A549 (cell line): Measurements from ENCODE around the gene DDX10. TPM values are rescaled to one million over a fixed set of nuclear protein-coding genes. Genes with fewer than 3 reads are reported as not detected.

Experiments
- ATAC-seq, 2 experiments: fragments of 200-7000 bp in 1 of 2; fragments of >200 bp in 1 of 2; cut with Nextera tagmentation in 1 of 2; cut with Tn5 transposase in 1 of 2; 3 replicates each; pipeline versions ENCODE4 v1.8.0 to v1.9.1; 2018 to 2020; ENCODE audit warnings: mild to moderate bottlenecking in 1 of 2, moderate library complexity in 1 of 2
- CTCF ChIA-PET: fragments of 300-600 bp; sonication (Branson Sonifier 250); formaldehyde crosslinking; extraction: SDS; loops from one replicate; lab custom pipeline; 2021; ENCODE audit warnings: antibody characterized with exemption, inconsistent platforms; lab: Yijun Ruan, JAX
- POLR2A ChIA-PET: fragments of 350-600 bp; formaldehyde crosslinking; extraction: SDS; loops from one replicate; lab custom pipeline; 2021; ENCODE audit warnings: antibody characterized with exemption, inconsistent platforms; lab: Yijun Ruan, JAX
- DNase-seq, 2 experiments: peaks; one replicate each; pipeline versions ENCODE4 v3.0.0 to v3.0.0-alpha.2; 2011 to 2016; ENCODE audit warnings: low read depth in 1 of 2, low spot score in 1 of 2
- FAIRE-seq: peaks from 2 replicates; lab custom pipeline; 2011; peaks lifted over from hg19 to GRCh38; lab: Jason Lieb, UNC
- H3K27ac ChIP-seq, 2 experiments: fragments of >200 bp; sonication (Bioruptor Twin); formaldehyde crosslinking; 3 replicates each; pipeline ENCODE4 v1.5.1; 2016 to 2017
- H3K4me1 ChIP-seq: fragments of >200 bp; sonication (Bioruptor Twin); formaldehyde crosslinking; 3 replicates; pipeline ENCODE4 v1.6.1; 2016
- H3K4me2 ChIP-seq: fragments of >200 bp; sonication (Bioruptor Twin); formaldehyde crosslinking; 3 replicates; pipeline ENCODE4 v1.6.1; 2016
- H3K4me3 ChIP-seq: fragments of >200 bp; sonication (Bioruptor Twin); formaldehyde crosslinking; 3 replicates; pipeline ENCODE4 v1.5.1; 2016
- H3K9me3 ChIP-seq: fragments of >200 bp; sonication (Bioruptor Twin); formaldehyde crosslinking; 3 replicates; pipeline ENCODE4 v1.6.1; 2016
- CEBPB ChIP-seq, 2 experiments: fragments of >200 bp in 1 of 2; sonication (Bioruptor Twin) in 1 of 2; formaldehyde crosslinking in 1 of 2; IDR thresholded peaks; 2 replicates each; pipeline ENCODE4 v1.6.1; 2012 to 2016
- GATA3 ChIP-seq: IDR thresholded peaks from 2 replicates; pipeline ENCODE4 v1.6.1; 2012; ENCODE audit warnings: borderline replicate concordance
- HEYL ChIP-seq: fragments of 250-450 bp; sonication (Bioruptor Pico); IDR thresholded peaks from 2 replicates; pipeline ENCODE4 v1.8.0; 2021; ENCODE audit warnings: mild to moderate bottlenecking, moderate library complexity
- HOXB13 ChIP-seq: fragments of 250-450 bp; sonication (Bioruptor Pico); IDR thresholded peaks from 2 replicates; pipeline ENCODE4 v1.5.0; 2020; ENCODE audit warnings: low read depth, mild to moderate bottlenecking, moderate library complexity
- KDM1A ChIP-seq: fragments of 200-600 bp; sonication (generic); IDR thresholded peaks from 2 replicates; pipeline ENCODE4 v1.6.1; 2016; ENCODE audit warnings: low read depth, mild to moderate bottlenecking
- MAFK ChIP-seq: fragments of 450-650 bp; IDR thresholded peaks from 2 replicates; pipeline ENCODE4 v1.6.1; 2014; ENCODE audit not compliant: partially characterized antibody
- MAZ ChIP-seq: fragments of 150-350 bp; IDR thresholded peaks from 2 replicates; pipeline ENCODE4 v1.6.1; 2014; ENCODE audit warnings: antibody characterized with exemption, low read depth, low read length, borderline replicate concordance
- RAD21 ChIP-seq, 2 experiments: fragments of >200 bp in 1 of 2; sonication (Bioruptor Twin) in 1 of 2; formaldehyde crosslinking in 1 of 2; IDR thresholded peaks in 1 of 2; conservative IDR thresholded peaks in 1 of 2; 2 replicates in 1 of 2; 3 replicates in 1 of 2; pipeline ENCODE4 v1.6.1; 2012 to 2018; ENCODE audit warnings: inconsistent platforms in 1 of 2
- SMC3 ChIP-seq: fragments of >200 bp; sonication (Bioruptor Twin); formaldehyde crosslinking; IDR thresholded peaks from 3 replicates; pipeline ENCODE4 v1.6.1; 2018; ENCODE audit warnings: inconsistent platforms
- WGBS: methylation state at CpG from one replicate; pipeline ENCODE4 v1.1.6; 2017; ENCODE audit errors: missing lambda C conversion rate; 5-methylcytosine and 5-hydroxymethylcytosine counted together
- polyA plus RNA-seq, 4 experiments: library from polyadenylated mRNA; depleted of rRNA in 3 of 4; stranded (reverse); fragments of >200 nt; fragmentation: RNase III in 1 of 4; extraction: RNeasy Plus Mini Kit Qiagen cat#74134 plus additional on column Dnase treatment in 1 of 4; gene quantifications; 2 replicates in 3 of 4; 3 replicates in 1 of 4; pipeline ENCODE4 v1.2.3, GENCODE V29; 2011 to 2017
- TF ChIP-seq, protein P1 (sequence below): fragments of >200 bp; sonication (Bioruptor Twin); formaldehyde crosslinking; IDR thresholded peaks from 3 replicates; pipeline ENCODE4 v1.5.1; 2016
- TF ChIP-seq, protein P2 (sequence below): IDR thresholded peaks from 2 replicates; pipeline ENCODE4 v1.6.1; 2012
- TF ChIP-seq, protein P3 (sequence below): fragments of 250-450 bp; sonication (Bioruptor Pico); IDR thresholded peaks from 2 replicates; pipeline ENCODE4 v1.5.0; 2020; ENCODE audit warnings: low read depth, mild to moderate bottlenecking, moderate library complexity
- TF ChIP-seq, protein P4 (sequence below): fragments of >200 bp; sonication (Bioruptor Twin); formaldehyde crosslinking; IDR thresholded peaks from 2 replicates; pipeline ENCODE4 v1.6.1; 2016

The DDX10 gene
- polyA plus RNA-seq, 2 of the 4 experiments (the other 2 are of a cell fraction): 46.0 to 189 TPM

DNA sequence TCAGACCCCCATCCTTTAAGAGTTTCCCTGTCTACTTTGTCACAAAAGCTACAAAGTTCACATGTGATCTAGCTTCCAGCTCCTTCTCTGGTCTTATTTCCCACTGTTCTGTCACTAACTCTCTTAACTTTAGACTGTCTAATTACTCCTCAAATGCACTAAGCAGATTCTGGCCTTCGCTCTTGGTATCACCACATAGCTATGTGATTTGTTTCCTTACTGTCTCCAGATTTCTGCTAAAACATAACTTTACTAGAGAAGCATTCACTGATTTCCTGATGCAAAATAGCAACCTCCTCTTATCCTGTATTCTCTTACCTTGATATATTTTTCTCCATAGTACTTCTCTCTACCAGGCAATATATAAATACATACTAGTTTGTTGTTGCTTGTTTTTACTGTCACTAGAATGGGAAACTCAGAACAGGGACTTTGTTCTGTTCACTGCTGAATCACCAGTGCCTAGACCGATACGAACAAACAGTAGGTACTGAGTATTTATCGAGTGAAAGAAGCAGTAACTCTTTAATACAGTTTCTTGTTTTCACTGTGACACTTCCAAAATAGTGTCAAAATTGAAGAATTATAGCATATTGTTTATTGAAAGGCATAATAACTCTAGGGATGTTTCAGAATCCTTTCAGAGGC, 205.6 kb downstream of the DDX10 start:
- 6% methylated on average over 4 of the region's 4 CpGs for WGBS
- TF ChIP-seq, protein P1, sequence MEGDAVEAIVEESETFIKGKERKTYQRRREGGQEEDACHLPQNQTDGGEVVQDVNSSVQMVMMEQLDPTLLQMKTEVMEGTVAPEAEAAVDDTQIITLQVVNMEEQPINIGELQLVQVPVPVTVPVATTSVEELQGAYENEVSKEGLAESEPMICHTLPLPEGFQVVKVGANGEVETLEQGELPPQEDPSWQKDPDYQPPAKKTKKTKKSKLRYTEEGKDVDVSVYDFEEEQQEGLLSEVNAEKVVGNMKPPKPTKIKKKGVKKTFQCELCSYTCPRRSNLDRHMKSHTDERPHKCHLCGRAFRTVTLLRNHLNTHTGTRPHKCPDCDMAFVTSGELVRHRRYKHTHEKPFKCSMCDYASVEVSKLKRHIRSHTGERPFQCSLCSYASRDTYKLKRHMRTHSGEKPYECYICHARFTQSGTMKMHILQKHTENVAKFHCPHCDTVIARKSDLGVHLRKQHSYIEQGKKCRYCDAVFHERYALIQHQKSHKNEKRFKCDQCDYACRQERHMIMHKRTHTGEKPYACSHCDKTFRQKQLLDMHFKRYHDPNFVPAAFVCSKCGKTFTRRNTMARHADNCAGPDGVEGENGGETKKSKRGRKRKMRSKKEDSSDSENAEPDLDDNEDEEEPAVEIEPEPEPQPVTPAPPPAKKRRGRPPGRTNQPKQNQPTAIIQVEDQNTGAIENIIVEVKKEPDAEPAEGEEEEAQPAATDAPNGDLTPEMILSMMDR: no peak
- no peak for TF ChIP-seq MAFK
- ATAC-seq: peak; percentile 30 to 74; a peak in 5 of 6 replicates
- no peak overlapping the region for H3K4me3 ChIP-seq
- ChIA-PET POLR2A (interaction anchor here (0.6 kb wide), 1 partner anchor 173 kb away, joined by 4 read pairs; no protein-coding TSS in a partner anchor), CTCF (interaction anchor here (0.9 to 2.7 kb wide), 8 partner anchors 8 to 752 kb away, joined by 3 to 8 read pairs (median 3); no protein-coding TSS in a partner anchor)
- H3K4me1 ChIP-seq: peaks cover 47% of the 10 kb centered on the region
- H3K27ac ChIP-seq: peak overlapping the region; percentile 62 to 77
- no peak for FAIRE-seq
- DNase-seq: peak in 1 of 2 experiments; percentile 15
- peak overlapping the region; percentile 88 for H3K4me2 ChIP-seq
- H3K9me3 ChIP-seq: no peaks in the 10 kb centered on the region

DNA sequence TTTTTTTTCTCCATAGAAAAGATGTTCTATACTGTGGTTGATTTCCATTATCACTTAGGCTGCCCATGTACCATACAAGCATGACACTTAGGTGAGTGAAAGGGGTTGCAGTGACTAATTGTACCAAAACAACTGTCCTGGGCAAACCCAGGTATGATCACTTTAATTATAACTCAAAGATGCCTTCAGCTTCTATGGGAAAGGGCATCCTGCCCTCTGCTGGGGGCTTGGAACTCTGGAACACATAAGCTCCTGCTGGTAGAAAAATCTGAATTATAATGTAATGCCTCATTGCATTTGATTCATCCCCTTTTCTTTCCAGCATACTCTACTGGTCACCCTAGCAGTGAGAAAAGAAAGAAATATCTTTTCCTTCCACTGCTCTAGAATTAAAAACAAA, 206.3 kb downstream of the DDX10 start:
- H3K4me3 ChIP-seq: no peak overlapping the region
- H3K4me1 ChIP-seq: peaks cover 47% of the 10 kb centered on the region
- ATAC-seq (peak; percentile 43 to 87; a peak in 4 of 6 replicates), FAIRE-seq (no peak), DNase-seq (peak in 1 of 2 experiments; percentile 57)
- H3K27ac ChIP-seq: peak overlapping the region; percentile 62 to 77
- CTCF ChIA-PET: interaction anchor here (0.7 to 2.7 kb wide), 13 partner anchors 9 to 753 kb away, joined by 3 to 8 read pairs (median 3); no protein-coding TSS in a partner anchor
- no peaks in the 10 kb centered on the region for H3K9me3 ChIP-seq
- TF ChIP-seq, protein P2, sequence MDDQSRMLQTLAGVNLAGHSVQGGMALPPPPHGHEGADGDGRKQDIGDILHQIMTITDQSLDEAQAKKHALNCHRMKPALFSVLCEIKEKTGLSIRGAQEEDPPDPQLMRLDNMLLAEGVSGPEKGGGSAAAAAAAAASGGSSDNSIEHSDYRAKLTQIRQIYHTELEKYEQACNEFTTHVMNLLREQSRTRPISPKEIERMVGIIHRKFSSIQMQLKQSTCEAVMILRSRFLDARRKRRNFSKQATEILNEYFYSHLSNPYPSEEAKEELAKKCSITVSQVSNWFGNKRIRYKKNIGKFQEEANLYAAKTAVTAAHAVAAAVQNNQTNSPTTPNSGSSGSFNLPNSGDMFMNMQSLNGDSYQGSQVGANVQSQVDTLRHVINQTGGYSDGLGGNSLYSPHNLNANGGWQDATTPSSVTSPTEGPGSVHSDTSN: no peak
- peak; percentile 38; the same call in 2 of the 3 replicates for TF ChIP-seq SMC3
- peak; percentile 59 to 62 for TF ChIP-seq RAD21 (conservative IDR thresholded peaks at IDR 0.05 in 1 of 2, IDR thresholded peaks at IDR 0.05 in 1 of 2)
- TF ChIP-seq, protein P1: peak; percentile 54
- POLR2A ChIA-PET: interaction anchor here (0.6 kb wide), 1 partner anchor 173 kb away, joined by 4 read pairs; no protein-coding TSS in a partner anchor
- H3K4me2 ChIP-seq: peak overlapping the region; percentile 88

DNA sequence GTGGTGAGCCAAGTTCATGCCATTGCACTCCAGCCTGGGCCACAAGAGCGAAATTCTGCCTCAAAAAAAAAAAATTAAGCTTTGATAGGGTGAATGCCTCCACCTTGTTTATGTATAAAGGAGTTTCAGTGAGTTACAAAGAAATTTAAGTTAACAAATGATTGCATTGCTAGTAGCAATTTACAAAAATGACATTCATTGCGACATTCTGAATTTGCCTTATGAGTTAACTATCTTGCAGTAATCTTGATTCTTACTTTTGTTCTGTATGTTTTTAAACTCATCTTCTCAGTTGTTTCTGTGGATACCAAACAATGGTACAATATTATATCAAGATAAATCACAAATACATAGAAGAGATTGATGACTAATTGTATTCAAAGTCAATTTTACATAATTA, 207.0 kb downstream of the DDX10 start:
- H3K4me1 ChIP-seq: peaks cover 47% of the 10 kb centered on the region
- WGBS: 99% methylated on average over 2 of the region's 2 CpGs
- FAIRE-seq (no peak), DNase-seq (no peak), ATAC-seq (no peak)
- H3K4me2 ChIP-seq: peak overlapping the region; percentile 50; the same call in 2 of the 3 replicates
- CTCF ChIA-PET: interaction anchor here (0.7 to 2.7 kb wide), 12 partner anchors 10 to 754 kb away, joined by 3 to 8 read pairs (median 3); no protein-coding TSS in a partner anchor
- H3K27ac ChIP-seq: peak overlapping the region in 1 of 2 experiments; percentile 77; a peak in 2 of 6 replicates
- TF ChIP-seq, protein P3, sequence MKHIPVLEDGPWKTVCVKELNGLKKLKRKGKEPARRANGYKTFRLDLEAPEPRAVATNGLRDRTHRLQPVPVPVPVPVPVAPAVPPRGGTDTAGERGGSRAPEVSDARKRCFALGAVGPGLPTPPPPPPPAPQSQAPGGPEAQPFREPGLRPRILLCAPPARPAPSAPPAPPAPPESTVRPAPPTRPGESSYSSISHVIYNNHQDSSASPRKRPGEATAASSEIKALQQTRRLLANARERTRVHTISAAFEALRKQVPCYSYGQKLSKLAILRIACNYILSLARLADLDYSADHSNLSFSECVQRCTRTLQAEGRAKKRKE (CRISPR knock-in tag): no peak
- TF ChIP-seq HEYL (CRISPR knock-in tag) (no peak), HOXB13 (no peak), GATA3 (no peak), CEBPB (IDR thresholded peaks at IDR 0.05) (peak in 1 of 2 experiments; percentile 14; a peak in 1 of 4 replicates), KDM1A (no peak), MAZ (no peak)
- TF ChIP-seq, protein P4, sequence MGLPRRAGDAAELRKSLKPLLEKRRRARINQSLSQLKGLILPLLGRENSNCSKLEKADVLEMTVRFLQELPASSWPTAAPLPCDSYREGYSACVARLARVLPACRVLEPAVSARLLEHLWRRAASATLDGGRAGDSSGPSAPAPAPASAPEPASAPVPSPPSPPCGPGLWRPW: no peak
- no peak overlapping the region for H3K4me3 ChIP-seq
- no peaks in the 10 kb centered on the region for H3K9me3 ChIP-seq
- POLR2A ChIA-PET: no interaction called here
